ENCODE results near the gene BMPR1A.

- TF ChIP-seq ZNF592 (IDR thresholded peaks at IDR 0.05), result no peak
- no peak for TF ChIP-seq FOXM1 (IDR thresholded peaks at IDR 0.05; ENCODE audit: low read depth)
- TF ChIP-seq FOXM1 (CRISPR knock-in tag; IDR thresholded peaks at IDR 0.05; ENCODE audit: low read depth), result no peak
- no peak for TF ChIP-seq CCAR2 (IDR thresholded peaks at IDR 0.05; ENCODE audit: low read depth, low read length)
- TF ChIP-seq RAD21 (CRISPR knock-in tag; conservative IDR thresholded peaks at IDR 0.05 in 1 of 2, IDR thresholded peaks at IDR 0.05 in 1 of 2), result no peak
- TF ChIP-seq, protein P1, sequence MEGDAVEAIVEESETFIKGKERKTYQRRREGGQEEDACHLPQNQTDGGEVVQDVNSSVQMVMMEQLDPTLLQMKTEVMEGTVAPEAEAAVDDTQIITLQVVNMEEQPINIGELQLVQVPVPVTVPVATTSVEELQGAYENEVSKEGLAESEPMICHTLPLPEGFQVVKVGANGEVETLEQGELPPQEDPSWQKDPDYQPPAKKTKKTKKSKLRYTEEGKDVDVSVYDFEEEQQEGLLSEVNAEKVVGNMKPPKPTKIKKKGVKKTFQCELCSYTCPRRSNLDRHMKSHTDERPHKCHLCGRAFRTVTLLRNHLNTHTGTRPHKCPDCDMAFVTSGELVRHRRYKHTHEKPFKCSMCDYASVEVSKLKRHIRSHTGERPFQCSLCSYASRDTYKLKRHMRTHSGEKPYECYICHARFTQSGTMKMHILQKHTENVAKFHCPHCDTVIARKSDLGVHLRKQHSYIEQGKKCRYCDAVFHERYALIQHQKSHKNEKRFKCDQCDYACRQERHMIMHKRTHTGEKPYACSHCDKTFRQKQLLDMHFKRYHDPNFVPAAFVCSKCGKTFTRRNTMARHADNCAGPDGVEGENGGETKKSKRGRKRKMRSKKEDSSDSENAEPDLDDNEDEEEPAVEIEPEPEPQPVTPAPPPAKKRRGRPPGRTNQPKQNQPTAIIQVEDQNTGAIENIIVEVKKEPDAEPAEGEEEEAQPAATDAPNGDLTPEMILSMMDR (IDR thresholded peaks at IDR 0.05 in 2 of 3, conservative IDR thresholded peaks at IDR 0.05 in 1 of 3; ENCODE audit: insufficient read depth in 2 of 3, low read depth in 1 of 3, low read length in 3 of 3), result no peak
- TF ChIP-seq ZNF175 (CRISPR knock-in tag; IDR thresholded peaks at IDR 0.05; ENCODE audit: low read depth), result no peak
- no peak for TF ChIP-seq MLX (CRISPR knock-in tag; conservative IDR thresholded peaks at IDR 0.05)
- TF ChIP-seq EZH2 (IDR thresholded peaks at IDR 0.05; ENCODE audit: borderline replicate concordance, low read depth, low read length), result no peak
- TF ChIP-seq, protein P2, sequence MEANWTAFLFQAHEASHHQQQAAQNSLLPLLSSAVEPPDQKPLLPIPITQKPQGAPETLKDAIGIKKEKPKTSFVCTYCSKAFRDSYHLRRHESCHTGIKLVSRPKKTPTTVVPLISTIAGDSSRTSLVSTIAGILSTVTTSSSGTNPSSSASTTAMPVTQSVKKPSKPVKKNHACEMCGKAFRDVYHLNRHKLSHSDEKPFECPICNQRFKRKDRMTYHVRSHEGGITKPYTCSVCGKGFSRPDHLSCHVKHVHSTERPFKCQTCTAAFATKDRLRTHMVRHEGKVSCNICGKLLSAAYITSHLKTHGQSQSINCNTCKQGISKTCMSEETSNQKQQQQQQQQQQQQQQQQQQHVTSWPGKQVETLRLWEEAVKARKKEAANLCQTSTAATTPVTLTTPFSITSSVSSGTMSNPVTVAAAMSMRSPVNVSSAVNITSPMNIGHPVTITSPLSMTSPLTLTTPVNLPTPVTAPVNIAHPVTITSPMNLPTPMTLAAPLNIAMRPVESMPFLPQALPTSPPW (CRISPR knock-in tag; IDR thresholded peaks at IDR 0.05), result no peak
- no peak for TF ChIP-seq ZNF311 (CRISPR knock-in tag; IDR thresholded peaks at IDR 0.05)
- no peak for TF ChIP-seq ZNF184 (CRISPR knock-in tag; IDR thresholded peaks at IDR 0.05)
- TF ChIP-seq CREB1 (IDR thresholded peaks at IDR 0.05), result no peak
- TF ChIP-seq CREB1 (CRISPR knock-in tag; IDR thresholded peaks at IDR 0.05), result no peak
- TF ChIP-seq, protein P3, sequence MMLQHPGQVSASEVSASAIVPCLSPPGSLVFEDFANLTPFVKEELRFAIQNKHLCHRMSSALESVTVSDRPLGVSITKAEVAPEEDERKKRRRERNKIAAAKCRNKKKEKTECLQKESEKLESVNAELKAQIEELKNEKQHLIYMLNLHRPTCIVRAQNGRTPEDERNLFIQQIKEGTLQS (IDR thresholded peaks at IDR 0.05), result no peak
- TF ChIP-seq, protein P3 (CRISPR knock-in tag; conservative IDR thresholded peaks at IDR 0.05), result no peak
- TF ChIP-seq PCBP1 (IDR thresholded peaks at IDR 0.05; ENCODE audit: low read depth, low read length, poor library complexity, severe bottlenecking), result no peak
Observed at GRCh38 chr10:86942441-86943315, 186.3 kb downstream of the BMPR1A start.

Measured in K562 (cell line).